ENCODE data around the gene OR4D2.
"Not testable (repeated sequence)": the region's sequence is repeated elsewhere in the genome, so short reads cannot be mapped to it uniquely, and the experiment has no call there.

The OR4D2 gene

DNA sequence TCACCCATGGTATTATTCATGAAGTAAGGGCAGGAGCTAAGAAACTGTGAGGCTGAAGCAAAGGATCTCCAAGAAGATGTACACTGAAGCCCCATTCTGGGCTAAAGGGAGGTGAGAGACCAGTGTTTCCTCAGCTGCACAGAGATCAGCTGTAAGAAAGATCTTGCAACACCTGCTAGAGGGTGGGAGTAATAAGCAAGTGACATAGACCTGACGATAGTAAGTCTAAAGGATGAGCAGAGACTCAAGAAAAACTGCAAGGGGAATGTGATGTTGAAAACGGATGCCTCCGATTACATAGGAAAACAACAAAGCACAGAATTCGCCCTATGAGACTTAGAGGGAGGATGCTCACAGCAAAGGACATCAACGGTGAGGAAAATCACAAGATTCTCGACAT lies at the start of gene OR4D2:
Gene OR4D2 (plus strand): TSS at position 301 of the 400 bp plus-strand sequence. CDS start 2,674 bp downstream, outside the sequence.
- Histone ChIP-seq H3K4me3 (no peak within 1 kb of the TSS), H3K9me3 (no peaks in the 10 kb centered on the region), H3K27me3 (ENCODE audit: low read depth) (peaks cover 50% of the 10 kb centered on the region), H3K36me3 (replicated peaks) (no peaks in the 10 kb centered on the region), H3K4me1 (no peaks in the 10 kb centered on the region)
- DNase-seq (ENCODE audit: low spot score in 2 of 2), result no peak
- in situ Hi-C loops (cut with MboI; ENCODE audit: low sequenced_read_pairs), result no loop called here

DNA sequence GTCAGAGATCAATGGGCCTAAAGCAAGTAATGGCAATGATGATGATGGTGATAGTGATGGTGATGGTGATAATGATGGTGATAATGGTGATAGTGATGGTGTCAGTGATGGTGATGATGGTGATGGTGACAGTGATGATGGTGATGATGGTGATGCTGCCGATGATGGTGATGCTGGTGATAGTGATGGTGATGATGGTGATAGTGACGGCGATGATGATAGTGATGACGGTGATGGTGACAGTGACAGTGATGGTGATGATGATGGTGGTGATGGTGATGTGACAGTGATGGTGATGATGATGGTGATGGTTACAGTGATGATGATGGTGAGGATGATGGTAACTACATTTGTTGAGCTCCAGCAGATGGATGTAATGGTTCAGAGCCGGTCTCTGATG lies 49.4 kb upstream of the OR4D2 start:
- H3K4me1 ChIP-seq, result no peaks in the 10 kb centered on the region
- no peak overlapping the region for H3K4me3 ChIP-seq
- H3K36me3 ChIP-seq (replicated peaks), result no peaks in the 10 kb centered on the region
- in situ Hi-C loops (cut with MboI; ENCODE audit: low sequenced_read_pairs), result loop anchor here (5.0 to 10.0 kb wide), 2 partner anchors 113 to 260 kb away; partner anchors contain the start of gene SRSF1
- no peak for DNase-seq (ENCODE audit: low spot score in 2 of 2)
- H3K27me3 ChIP-seq (ENCODE audit: low read depth), result peaks cover 1% of the 10 kb centered on the region; the same call in 1 of the 2 replicates
- H3K9me3 ChIP-seq, result no peaks in the 10 kb centered on the region

DNA sequence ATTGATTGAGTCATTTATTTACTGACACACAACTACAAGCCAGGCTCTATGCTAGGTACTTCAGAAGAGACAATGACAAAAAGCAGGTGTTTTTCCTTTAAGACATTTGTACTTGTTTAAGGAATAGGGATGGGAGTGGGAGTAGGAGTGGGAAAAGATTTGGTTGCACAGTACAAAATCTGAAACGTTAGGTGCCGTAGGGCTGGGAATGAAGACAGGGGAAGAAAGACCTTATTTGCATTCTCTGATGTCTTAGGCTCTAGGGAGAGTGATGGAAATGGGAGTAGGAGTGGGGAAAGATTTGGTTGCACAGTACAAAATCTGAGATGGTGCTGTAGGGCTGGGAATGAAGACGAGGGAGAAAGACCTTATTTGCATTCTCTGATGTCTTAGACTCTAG lies 47.3 kb upstream of the OR4D2 start:
- Histone ChIP-seq H3K9me3 (no peaks in the 10 kb centered on the region), H3K27me3 (ENCODE audit: low read depth) (peaks cover 2% of the 10 kb centered on the region; the same call in 1 of the 2 replicates), H3K4me3 (no peak overlapping the region), H3K36me3 (replicated peaks) (no peaks in the 10 kb centered on the region), H3K4me1 (no peaks in the 10 kb centered on the region)
- in situ Hi-C loops (cut with MboI; ENCODE audit: low sequenced_read_pairs), result loop anchor here (5.0 to 10.0 kb wide), 2 partner anchors 115 to 262 kb away; partner anchors contain the start of gene SRSF1
- no peak for DNase-seq (ENCODE audit: low spot score in 2 of 2)

DNA sequence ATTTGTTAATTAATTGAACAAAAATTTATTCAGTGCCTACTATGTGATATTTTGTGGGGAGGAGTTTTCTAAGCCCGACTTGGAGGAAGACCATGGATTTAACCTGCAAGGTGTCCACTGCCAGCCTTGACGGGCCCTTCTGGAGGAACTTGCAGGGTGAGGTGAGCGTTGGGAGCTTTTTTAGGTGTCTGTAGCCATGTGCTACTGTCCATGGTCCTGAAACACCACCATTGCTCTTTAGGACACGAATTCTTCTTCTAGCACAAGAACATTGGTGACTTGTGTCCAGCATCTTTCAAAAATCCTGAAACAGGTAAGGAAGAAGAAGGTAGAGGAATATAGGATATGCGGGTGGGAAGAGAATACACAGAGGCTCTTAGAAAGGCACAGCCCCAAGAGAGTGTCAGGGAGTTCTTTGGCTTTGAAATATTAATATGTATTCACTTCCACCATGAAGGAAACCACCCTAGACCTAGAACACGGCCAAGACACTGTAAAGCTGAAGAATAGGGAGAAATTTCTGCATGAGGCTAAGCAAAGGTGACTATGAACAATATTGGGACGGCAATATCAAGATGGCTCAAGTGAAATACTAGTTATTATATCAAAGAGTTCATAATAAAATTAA lies 46.5 kb upstream of the OR4D2 start:
- peak; percentile 23 to 71 for DNase-seq (ENCODE audit: low spot score in 2 of 2)

DNA sequence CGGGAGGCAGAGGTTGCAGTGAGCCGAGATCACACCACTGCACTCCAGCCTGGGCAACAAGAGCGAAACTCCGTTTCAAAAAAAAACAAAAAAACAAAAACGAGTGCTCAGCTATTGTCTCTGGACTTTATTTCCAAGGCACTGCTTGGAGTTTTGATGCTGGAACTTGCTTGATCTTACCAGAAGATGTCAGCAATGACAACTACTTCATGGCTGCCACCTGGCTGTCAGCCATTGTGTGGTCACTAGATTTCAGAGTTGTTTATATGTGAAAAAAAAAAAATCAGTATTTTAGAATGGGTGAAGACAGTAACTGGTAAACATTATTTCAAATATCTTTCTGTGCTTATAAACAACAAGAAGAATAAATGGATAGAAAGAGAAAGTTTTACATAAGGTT lies 44.9 kb upstream of the OR4D2 start:
- H3K4me1 ChIP-seq, result no peaks in the 10 kb centered on the region
- H3K36me3 ChIP-seq (replicated peaks), result no peaks in the 10 kb centered on the region
- H3K4me3 ChIP-seq, result no peak overlapping the region
- peak in 1 of 2 experiments; percentile 15 for DNase-seq (ENCODE audit: low spot score in 2 of 2)
- no peaks in the 10 kb centered on the region for H3K9me3 ChIP-seq
- peaks cover 17% of the 10 kb centered on the region for H3K27me3 ChIP-seq (ENCODE audit: low read depth)
- in situ Hi-C loops (cut with MboI; ENCODE audit: low sequenced_read_pairs), result no loop called here

More for the DNA sequence above, 46.5 kb upstream of the OR4D2 start:
- in situ Hi-C loops (cut with MboI; ENCODE audit: low sequenced_read_pairs), result no loop called here
- Histone ChIP-seq H3K27me3 (ENCODE audit: low read depth) (peaks cover 2% of the 10 kb centered on the region; the same call in 1 of the 2 replicates), H3K9me3 (no peaks in the 10 kb centered on the region), H3K4me3 (no peak overlapping the region), H3K4me1 (no peaks in the 10 kb centered on the region), H3K36me3 (replicated peaks) (no peaks in the 10 kb centered on the region)

DNA sequence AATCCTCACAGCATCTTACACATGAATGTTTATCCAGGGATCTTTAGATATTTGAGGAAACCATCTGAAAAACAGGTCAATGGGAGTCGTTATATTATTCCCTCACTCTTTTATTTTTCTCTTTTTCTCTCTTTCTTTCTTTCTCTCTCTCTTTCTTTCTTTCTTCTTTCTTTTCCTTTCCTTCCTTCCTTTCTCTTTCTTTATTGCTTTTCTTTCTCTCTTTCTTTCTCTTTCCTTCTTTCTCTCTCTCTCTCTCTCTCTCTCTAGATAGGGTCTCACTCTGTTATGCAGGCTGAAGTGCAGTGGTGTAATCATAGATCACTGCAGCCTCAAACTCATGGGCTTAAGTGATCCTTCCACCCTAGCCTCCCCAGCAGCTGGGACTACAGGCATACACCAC lies 38.9 kb upstream of the OR4D2 start:
- H3K36me3 ChIP-seq (replicated peaks), result no peaks in the 10 kb centered on the region
- no peak for DNase-seq (ENCODE audit: low spot score in 2 of 2)
- in situ Hi-C loops (cut with MboI; ENCODE audit: low sequenced_read_pairs), result no loop called here
- H3K9me3 ChIP-seq, result no peaks in the 10 kb centered on the region
- no peak overlapping the region for H3K4me3 ChIP-seq
- H3K27me3 ChIP-seq (ENCODE audit: low read depth), result peaks cover 23% of the 10 kb centered on the region
- H3K4me1 ChIP-seq, result no peaks in the 10 kb centered on the region

DNA sequence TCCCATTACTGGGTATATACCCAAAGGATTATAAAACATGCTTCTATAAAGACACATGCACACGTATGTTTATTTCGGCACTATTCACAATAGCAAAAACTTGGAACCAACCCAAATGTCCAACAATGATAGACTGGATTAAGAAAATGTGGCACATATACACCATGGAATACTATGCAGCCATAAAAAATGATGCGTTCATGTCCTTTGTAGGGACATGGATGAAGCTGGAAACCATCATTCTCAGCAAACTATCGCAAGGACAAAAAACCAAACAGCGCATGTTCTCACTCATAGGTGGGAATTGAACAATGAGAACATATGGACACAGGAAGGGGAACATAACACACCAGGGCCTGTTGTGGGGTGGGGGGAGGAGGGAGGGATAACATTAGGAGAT lies 34.1 kb upstream of the OR4D2 start:
- in situ Hi-C loops (cut with MboI; ENCODE audit: low sequenced_read_pairs); H3K4me1 ChIP-seq; H3K36me3 ChIP-seq (replicated peaks); H3K9me3 ChIP-seq; DNase-seq (ENCODE audit: low spot score in 2 of 2); H3K4me3 ChIP-seq: not testable (repeated sequence)
- peaks cover 17% of the 10 kb centered on the region; the same call in 1 of the 2 replicates for H3K27me3 ChIP-seq (ENCODE audit: low read depth)

DNA sequence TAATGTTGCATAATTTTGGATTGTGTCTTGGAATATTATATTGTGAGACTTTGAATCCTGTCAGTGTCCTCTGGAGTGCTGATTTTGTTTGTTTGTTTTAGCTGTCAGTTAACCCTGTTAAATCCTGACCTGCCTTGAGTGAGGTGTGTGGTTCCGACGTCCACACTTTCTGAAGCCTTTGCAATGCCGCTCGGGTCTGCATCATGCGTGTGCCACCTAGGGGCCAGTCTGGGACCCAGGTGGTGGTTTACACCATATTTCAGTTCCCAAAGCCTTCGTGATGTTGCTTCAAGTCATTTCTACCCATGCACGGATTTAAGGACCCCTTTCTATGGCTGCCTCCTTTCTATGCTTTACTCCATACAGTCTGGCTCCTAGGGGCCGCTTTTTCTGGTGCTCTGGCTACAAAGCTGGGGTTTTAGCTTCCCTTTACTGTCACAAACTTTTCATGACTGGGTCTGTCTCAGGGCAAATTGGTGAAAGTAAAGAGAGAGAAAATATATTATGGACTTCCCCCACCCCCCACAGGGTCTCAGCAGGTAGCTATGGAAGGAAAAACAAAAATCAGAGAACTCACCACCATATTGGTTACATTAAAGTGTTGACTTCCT lies 30.0 kb upstream of the OR4D2 start:
- H3K4me3 ChIP-seq, result no peak overlapping the region
- no peaks in the 10 kb centered on the region for H3K36me3 ChIP-seq (replicated peaks)
- in situ Hi-C loops (cut with MboI; ENCODE audit: low sequenced_read_pairs), result no loop called here
- H3K27me3 ChIP-seq (ENCODE audit: low read depth), result peaks cover 27% of the 10 kb centered on the region
- H3K9me3 ChIP-seq, result no peaks in the 10 kb centered on the region
- no peaks in the 10 kb centered on the region for H3K4me1 ChIP-seq
- no peak for DNase-seq (ENCODE audit: low spot score in 2 of 2)

DNA sequence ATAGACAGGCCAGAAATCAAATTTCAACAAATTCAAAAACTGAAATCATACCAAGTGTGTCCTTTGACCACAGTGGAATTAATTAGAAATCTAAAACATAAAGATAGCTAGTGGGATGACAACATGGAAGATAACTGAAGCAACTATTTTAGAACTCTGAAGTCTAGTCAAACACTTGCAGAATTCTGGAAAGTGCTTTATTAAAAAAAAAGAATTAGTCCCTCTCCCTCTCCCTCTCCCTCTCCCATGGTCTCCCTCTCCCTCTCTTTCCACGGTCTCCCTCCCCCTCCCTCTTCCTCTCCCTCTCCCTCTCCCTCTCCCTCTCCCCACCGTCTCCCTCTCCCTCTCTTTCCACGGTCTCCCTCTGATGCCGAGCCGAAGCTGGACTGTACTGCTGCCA lies 25.3 kb upstream of the OR4D2 start:
- H3K27me3 ChIP-seq (ENCODE audit: low read depth), result peaks cover 26% of the 10 kb centered on the region
- in situ Hi-C loops (cut with MboI; ENCODE audit: low sequenced_read_pairs), result no loop called here
- no peak overlapping the region for H3K4me3 ChIP-seq

DNA sequence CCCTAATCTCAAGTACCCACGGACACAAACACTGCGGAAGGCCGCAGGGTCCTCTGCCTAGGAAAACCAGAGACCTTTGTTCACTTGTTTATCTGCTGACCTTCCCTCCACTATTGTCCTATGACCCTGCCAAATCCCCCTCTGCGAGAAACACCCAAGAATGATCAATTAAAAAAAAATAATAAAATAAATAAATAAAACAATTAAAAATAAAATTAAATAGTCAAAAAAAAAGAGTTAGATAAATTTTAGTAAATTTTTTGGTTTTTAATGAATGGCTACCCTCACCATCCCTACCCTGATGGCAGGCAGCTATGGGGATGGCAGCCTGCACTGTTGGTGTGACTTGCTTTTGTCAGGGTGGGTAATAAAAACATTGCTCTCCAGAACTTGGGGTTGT lies 23.4 kb upstream of the OR4D2 start:
- peaks cover 13% of the 10 kb centered on the region for H3K27me3 ChIP-seq (ENCODE audit: low read depth)
- in situ Hi-C loops (cut with MboI; ENCODE audit: low sequenced_read_pairs); H3K4me3 ChIP-seq; DNase-seq (ENCODE audit: low spot score in 2 of 2); H3K4me1 ChIP-seq; H3K9me3 ChIP-seq; H3K36me3 ChIP-seq (replicated peaks): not testable (repeated sequence)

More for the DNA sequence above, 25.3 kb upstream of the OR4D2 start:
- H3K9me3 ChIP-seq, result peaks cover 7% of the 10 kb centered on the region
- H3K4me1 ChIP-seq, result no peaks in the 10 kb centered on the region
- DNase-seq (ENCODE audit: low spot score in 2 of 2), result no peak
- no peaks in the 10 kb centered on the region for H3K36me3 ChIP-seq (replicated peaks)

DNA sequence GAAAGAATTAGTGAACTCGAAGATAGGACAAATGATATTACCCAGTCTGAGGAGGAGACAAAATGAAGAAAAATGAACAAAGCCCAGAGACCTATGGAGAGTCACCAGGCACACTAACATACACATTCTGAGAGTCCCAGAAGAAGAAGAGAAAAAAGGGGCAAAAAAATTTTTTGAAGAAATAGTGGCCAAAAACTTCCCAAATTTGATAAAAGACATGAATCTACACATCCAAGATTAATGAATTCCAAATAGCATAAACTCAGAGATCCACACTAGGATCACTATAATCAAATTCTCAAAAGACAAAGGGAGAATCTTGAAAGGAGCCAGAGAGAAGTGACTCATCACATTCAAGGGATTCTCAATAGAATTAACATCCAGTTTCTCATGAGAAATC lies 22.0 kb upstream of the OR4D2 start:
- Histone ChIP-seq H3K36me3 (replicated peaks) (no peaks in the 10 kb centered on the region), H3K27me3 (ENCODE audit: low read depth) (peaks cover 18% of the 10 kb centered on the region), H3K4me1 (no peaks in the 10 kb centered on the region), H3K4me3 (no peak overlapping the region), H3K9me3 (peaks cover 7% of the 10 kb centered on the region)
- DNase-seq (ENCODE audit: low spot score in 2 of 2), result no peak
- in situ Hi-C loops (cut with MboI; ENCODE audit: low sequenced_read_pairs), result no loop called here

DNA sequence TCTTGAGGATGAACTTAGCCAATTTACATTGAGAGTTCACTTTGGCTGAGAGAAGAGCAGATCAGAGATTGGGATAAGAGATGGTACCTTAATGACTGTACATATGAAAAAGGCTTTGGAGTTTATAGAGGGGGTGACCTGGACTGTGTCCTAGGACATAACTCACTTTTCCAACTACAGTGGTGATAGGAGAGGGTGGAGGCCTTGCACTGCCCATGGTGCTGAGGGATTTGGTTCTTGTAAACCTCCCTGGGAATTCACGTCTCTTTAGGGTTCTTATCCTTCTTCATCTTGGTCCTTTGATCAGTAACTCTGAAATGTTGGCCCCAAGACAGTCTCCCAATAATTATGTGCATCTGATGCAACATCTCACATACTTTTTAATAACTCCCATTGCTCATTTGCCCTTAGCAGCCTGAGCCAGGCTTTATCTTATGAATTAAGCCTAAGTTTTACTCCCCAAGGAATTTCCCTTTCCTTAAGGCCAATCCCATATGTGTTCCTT lies 18.8 kb upstream of the OR4D2 start, which contains the start of gene OR4D1:
Gene OR4D1 (plus strand): TSS at position 455 of the 505 bp plus-strand sequence. CDS start 6,770 bp downstream, outside the sequence.
- H3K27me3 ChIP-seq (ENCODE audit: low read depth), result peaks cover 26% of the 10 kb centered on the region
- no peak for DNase-seq (ENCODE audit: low spot score in 2 of 2)
- in situ Hi-C loops (cut with MboI; ENCODE audit: low sequenced_read_pairs), result no loop called here
- no peaks in the 10 kb centered on the region for H3K36me3 ChIP-seq (replicated peaks)
- no peaks in the 10 kb centered on the region for H3K4me1 ChIP-seq
- H3K9me3 ChIP-seq, result peaks cover 7% of the 10 kb centered on the region
- no peak within 1 kb of the TSS for H3K4me3 ChIP-seq

DNA sequence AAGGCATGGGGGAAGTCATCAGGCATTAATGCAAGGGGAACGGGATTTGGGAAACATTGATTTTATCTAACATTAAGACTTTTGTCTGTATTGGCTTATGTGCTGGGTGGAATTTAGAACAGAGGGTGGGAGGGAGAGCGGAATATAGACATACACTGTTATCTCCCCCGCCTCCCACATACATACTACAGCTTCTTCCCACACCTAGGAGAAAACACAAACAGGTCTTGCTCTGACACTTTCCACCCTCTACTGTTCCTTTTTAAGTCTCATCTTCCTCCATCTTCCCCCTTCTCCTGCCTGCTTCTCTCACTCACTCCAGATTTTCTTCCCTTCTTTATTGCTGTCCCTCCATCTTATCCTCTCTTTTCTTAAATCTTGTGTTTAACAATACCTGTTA lies 18.2 kb upstream of the OR4D2 start:
- peaks cover 30% of the 10 kb centered on the region for H3K27me3 ChIP-seq (ENCODE audit: low read depth)
- H3K36me3 ChIP-seq (replicated peaks), result no peaks in the 10 kb centered on the region
- in situ Hi-C loops (cut with MboI; ENCODE audit: low sequenced_read_pairs), result no loop called here
- H3K4me3 ChIP-seq, result no peak overlapping the region
- H3K9me3 ChIP-seq, result peaks cover 7% of the 10 kb centered on the region
- H3K4me1 ChIP-seq, result no peaks in the 10 kb centered on the region
- DNase-seq (ENCODE audit: low spot score in 2 of 2), result no peak

DNA sequence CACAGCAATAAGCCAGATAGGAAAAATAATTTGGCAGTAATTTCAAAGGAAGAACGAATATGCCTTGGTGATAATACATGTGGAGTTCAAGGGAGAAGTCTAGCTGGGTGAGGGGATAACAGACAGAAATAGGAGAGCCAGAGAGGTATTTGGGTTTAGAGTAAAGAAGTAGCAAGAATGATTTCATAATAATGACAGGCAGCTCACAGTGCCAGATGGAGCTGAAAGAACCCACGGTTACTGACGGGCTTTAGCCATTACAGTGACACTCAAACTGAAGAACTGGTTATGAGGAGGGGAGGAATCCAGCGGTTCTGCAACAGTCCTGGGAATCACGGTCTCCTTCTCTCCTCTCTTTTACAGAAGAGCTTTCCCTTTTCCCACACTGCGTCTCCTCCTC lies 16.4 kb upstream of the OR4D2 start:
- no peaks in the 10 kb centered on the region; the same call in 1 of the 2 replicates for H3K9me3 ChIP-seq
- no peaks in the 10 kb centered on the region for H3K4me1 ChIP-seq
- no peak overlapping the region for H3K4me3 ChIP-seq
- in situ Hi-C loops (cut with MboI; ENCODE audit: low sequenced_read_pairs), result no loop called here
- no peaks in the 10 kb centered on the region for H3K36me3 ChIP-seq (replicated peaks)
- H3K27me3 ChIP-seq (ENCODE audit: low read depth), result peaks cover 35% of the 10 kb centered on the region
- DNase-seq (ENCODE audit: low spot score in 2 of 2), result no peak

Data from HAP-1 (cell line).